PC-9 (cell line): Measurements from ENCODE around the gene HNRNPA1L2.

Experiments used
- EZH2 ChIP-seq: fragments of 200-600 bp; sonication (generic); IDR thresholded peaks from 2 replicates; pipeline ENCODE4 v1.8.0; 2017; ENCODE audit warnings: antibody characterized with exemption, low read depth
- TF ChIP-seq, protein P1 (sequence below): fragments of 200-600 bp; sonication (generic); conservative IDR thresholded peaks from 2 replicates; pipeline ENCODE4 v1.6.1; 2017; ENCODE audit warnings: mixed run types, antibody characterized with exemption, mild to moderate bottlenecking, moderate library complexity

DNA sequence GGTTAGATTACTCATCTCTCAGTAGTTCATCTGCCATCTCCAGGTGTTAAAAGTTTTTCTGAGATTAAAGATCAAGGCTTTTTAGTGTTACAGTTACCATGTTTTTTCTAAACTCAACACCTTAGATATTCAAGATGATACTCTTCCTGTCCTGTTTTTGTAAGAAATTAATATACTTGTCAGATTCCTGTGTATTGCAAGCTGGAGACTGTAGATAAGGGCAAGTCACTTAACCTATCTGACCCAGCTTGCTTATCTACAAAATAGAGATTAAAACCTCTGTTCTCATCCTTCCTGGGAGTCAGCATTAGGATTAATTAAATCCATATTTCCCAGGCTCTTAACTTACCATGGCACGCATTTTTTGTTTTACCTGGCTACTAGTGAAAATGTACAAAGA lies 35.6 kb downstream of the HNRNPA1L2 start:
- TF ChIP-seq, protein P1, sequence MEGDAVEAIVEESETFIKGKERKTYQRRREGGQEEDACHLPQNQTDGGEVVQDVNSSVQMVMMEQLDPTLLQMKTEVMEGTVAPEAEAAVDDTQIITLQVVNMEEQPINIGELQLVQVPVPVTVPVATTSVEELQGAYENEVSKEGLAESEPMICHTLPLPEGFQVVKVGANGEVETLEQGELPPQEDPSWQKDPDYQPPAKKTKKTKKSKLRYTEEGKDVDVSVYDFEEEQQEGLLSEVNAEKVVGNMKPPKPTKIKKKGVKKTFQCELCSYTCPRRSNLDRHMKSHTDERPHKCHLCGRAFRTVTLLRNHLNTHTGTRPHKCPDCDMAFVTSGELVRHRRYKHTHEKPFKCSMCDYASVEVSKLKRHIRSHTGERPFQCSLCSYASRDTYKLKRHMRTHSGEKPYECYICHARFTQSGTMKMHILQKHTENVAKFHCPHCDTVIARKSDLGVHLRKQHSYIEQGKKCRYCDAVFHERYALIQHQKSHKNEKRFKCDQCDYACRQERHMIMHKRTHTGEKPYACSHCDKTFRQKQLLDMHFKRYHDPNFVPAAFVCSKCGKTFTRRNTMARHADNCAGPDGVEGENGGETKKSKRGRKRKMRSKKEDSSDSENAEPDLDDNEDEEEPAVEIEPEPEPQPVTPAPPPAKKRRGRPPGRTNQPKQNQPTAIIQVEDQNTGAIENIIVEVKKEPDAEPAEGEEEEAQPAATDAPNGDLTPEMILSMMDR: no peak
- TF ChIP-seq EZH2: no peak
